OCI-LY3 (cell line): ENCODE results near the gene LAMTOR1.

ENCODE experiments used
- CTCF ChIP-seq: fragments of 200-600, 300-600 bp; sonication (generic); IDR thresholded peaks from 2 replicates; pipeline ENCODE4 v1.5.1; 2014; ENCODE audit warnings: antibody characterized with exemption, low read length, low read depth
- EZH2phosphoT487 ChIP-seq: fragments of 200-600 bp; shearing (Covaris generic); IDR thresholded peaks from 2 replicates; pipeline ENCODE4 v1.6.1; 2018; ENCODE audit warnings: antibody characterized with exemption, mixed run types, low read depth

- TF ChIP-seq CTCF (no peak), EZH2phosphoT487 (no peak)
These were observed 2.8 kb upstream of the LAMTOR1 start, which contains the start of gene TOMT for GRCh38 chr11:72105888-72106287.
